ENCODE measurements around the gene ITGB5.

GRCh38 chr3:124935264-124935663 is 48.1 kb upstream of the ITGB5 start:
- no peak for TF ChIP-seq POLR2A (IDR thresholded peaks at IDR 0.05)
- TF ChIP-seq CTCF (IDR thresholded peaks at IDR 0.05): no peak

All from suprapubic skin (tissue), 3 donors.